MCF 10A (cell line): ENCODE measurements around the gene SMARCD1. TPM values are rescaled to one million over a fixed set of nuclear protein-coding genes. Genes with fewer than 3 reads are reported as not detected.

Experiments
- BruUV-seq: library from RNA; stranded (reverse); fragments of 400-500 nt; replicated peaks from 2 replicates; lab custom pipeline; 2021; lab: Mats Ljungman, UMichigan
- CTCF ChIA-PET: fragments of 300-600 bp; sonication (Branson Sonifier 250); formaldehyde crosslinking; extraction: SDS; loops from one replicate; lab custom pipeline; 2021; ENCODE audit warnings: antibody characterized with exemption, inconsistent platforms; lab: Yijun Ruan, JAX
- POLR2A ChIA-PET: fragments of 300-600, 350-650 bp; sonication (Branson Sonifier 250); formaldehyde crosslinking; extraction: SDS; loops from one replicate; lab custom pipeline; 2020; ENCODE audit warnings: antibody characterized with exemption, inconsistent platforms; lab: Yijun Ruan, JAX
- DNase-seq: peaks from one replicate; pipeline ENCODE4 v3.0.0-alpha.2; 2018; ENCODE audit not compliant: unreplicated experiment
- H3K27ac Mint-ChIP-seq: one replicate; pipeline ENCODE4 v1.8.0; 2022; ENCODE audit warnings: mild to moderate bottlenecking, low read depth, mixed read lengths; ENCODE audit not compliant: unreplicated experiment
- H3K27me3 Mint-ChIP-seq: one replicate; pipeline ENCODE4 v1.8.0; 2022; ENCODE audit warnings: mixed read lengths; ENCODE audit not compliant: insufficient read depth, unreplicated experiment
- H3K36me3 Mint-ChIP-seq: one replicate; pipeline ENCODE4 v1.8.0; 2022; ENCODE audit warnings: mild to moderate bottlenecking, moderate library complexity, mixed read lengths; ENCODE audit not compliant: insufficient read depth, unreplicated experiment
- H3K4me1 Mint-ChIP-seq: one replicate; pipeline ENCODE4 v1.8.0; 2022; ENCODE audit warnings: mixed read lengths; ENCODE audit not compliant: insufficient read depth, unreplicated experiment
- H3K4me3 Mint-ChIP-seq: one replicate; pipeline ENCODE4 v1.8.0; 2022; ENCODE audit warnings: mild to moderate bottlenecking, moderate library complexity, mixed read lengths; ENCODE audit not compliant: unreplicated experiment
- H3K9me3 Mint-ChIP-seq: one replicate; pipeline ENCODE4 v1.8.0; 2022; ENCODE audit warnings: mixed read lengths; ENCODE audit not compliant: unreplicated experiment
- intact Hi-C: fragments of 100-400 bp; cut with micrococcal nuclease; formaldehyde crosslinking; loops from 2 replicates; pipeline ENCODE4 v1.14.1; 2022
- total RNA-seq: library from RNA; stranded (reverse); gene quantifications from 2 replicates; pipeline ENCODE4 v1.2.3, GENCODE V29; 2022
- TF ChIP-seq, protein P1 (sequence below): fragments of 200-600 bp; IDR thresholded peaks from one replicate; pipeline ENCODE4 v1.8.0; 2022; ENCODE audit warnings: antibody characterized with exemption, mild to moderate bottlenecking; ENCODE audit not compliant: unreplicated experiment

Gene SMARCD1
- total RNA-seq, 1 experiment from 2014 or later: 58.7 TPM

DNA sequence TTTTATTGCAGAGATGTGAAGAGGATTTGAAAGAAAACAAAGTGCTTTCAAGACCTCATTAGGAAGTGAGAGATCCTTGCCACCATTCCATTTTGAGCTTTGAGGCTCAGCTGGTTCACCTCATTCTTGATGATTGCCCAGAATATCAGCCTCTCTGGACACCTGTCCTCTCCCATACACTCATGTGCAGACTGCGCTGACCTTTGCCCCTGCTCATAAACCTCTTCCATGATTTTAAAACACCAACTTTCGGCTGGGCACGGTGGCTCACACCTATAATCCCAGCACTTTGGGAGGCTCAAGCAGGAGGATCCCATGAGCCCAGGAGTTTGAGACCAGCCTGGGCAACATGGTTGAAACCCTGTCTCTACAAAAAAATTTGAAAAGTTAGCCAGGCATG, 35.8 kb downstream of the SMARCD1 start:
- no TSS peak for BruUV-seq
- no peak overlapping the region for H3K27ac Mint-ChIP-seq

DNA sequence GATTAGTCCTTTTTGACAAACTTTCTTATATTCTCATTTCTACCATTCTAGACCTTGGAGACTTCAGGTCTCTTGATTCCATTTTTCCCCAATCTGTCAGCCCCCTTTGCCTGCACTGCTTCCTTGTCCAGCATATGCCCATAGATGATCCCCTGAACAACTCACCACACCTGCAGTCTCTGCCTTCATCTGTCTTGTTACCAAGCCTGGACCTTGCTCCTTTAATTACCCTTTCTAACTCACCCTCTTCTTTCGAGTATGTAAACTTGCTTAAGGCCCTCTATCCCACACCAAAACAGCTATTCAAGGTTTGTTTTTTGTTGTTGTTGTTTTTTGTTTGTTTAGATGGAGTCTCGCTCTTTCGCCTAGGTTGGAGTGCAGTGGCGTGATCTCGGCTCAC, 36.5 kb downstream of the SMARCD1 start:
- Mint-ChIP-seq H3K36me3 (peaks cover 70% of the 10 kb centered on the region), H3K4me1 (no peaks in the 10 kb centered on the region), H3K4me3 (no peak overlapping the region), H3K27me3 (no peaks in the 10 kb centered on the region), H3K27ac (no peak overlapping the region), H3K9me3 (no peaks in the 10 kb centered on the region)
- DNase-seq: no peak
- intact Hi-C loops: no loop called here
- ChIA-PET POLR2A (interaction anchor here (0.6 to 1.1 kb wide), 4 partner anchors 9 to 351 kb away, joined by 3 to 6 read pairs (median 4); no protein-coding TSS in a partner anchor), CTCF (interaction anchor here (1.4 to 7.0 kb wide), 3 partner anchors 10 to 54 kb away, joined by 5 to 43 read pairs (median 18); partner anchors contain the start of gene COX14)
- TF ChIP-seq, protein P1, sequence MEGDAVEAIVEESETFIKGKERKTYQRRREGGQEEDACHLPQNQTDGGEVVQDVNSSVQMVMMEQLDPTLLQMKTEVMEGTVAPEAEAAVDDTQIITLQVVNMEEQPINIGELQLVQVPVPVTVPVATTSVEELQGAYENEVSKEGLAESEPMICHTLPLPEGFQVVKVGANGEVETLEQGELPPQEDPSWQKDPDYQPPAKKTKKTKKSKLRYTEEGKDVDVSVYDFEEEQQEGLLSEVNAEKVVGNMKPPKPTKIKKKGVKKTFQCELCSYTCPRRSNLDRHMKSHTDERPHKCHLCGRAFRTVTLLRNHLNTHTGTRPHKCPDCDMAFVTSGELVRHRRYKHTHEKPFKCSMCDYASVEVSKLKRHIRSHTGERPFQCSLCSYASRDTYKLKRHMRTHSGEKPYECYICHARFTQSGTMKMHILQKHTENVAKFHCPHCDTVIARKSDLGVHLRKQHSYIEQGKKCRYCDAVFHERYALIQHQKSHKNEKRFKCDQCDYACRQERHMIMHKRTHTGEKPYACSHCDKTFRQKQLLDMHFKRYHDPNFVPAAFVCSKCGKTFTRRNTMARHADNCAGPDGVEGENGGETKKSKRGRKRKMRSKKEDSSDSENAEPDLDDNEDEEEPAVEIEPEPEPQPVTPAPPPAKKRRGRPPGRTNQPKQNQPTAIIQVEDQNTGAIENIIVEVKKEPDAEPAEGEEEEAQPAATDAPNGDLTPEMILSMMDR: no peak
- BruUV-seq: no TSS peak

More for the DNA sequence above, 35.8 kb downstream of the SMARCD1 start:
- Mint-ChIP-seq H3K4me1 (no peaks in the 10 kb centered on the region), H3K36me3 (peaks cover 65% of the 10 kb centered on the region), H3K27me3 (no peaks in the 10 kb centered on the region), H3K9me3 (no peaks in the 10 kb centered on the region), H3K4me3 (no peak overlapping the region)
- intact Hi-C loops: no loop called here
- DNase-seq: no peak
- POLR2A ChIA-PET: interaction anchor here (1.1 to 1.5 kb wide), 2 partner anchors 8 to 18 kb away, joined by 3 to 7 read pairs; no protein-coding TSS in a partner anchor
- TF ChIP-seq, protein P1: no peak
- CTCF ChIA-PET: interaction anchor here (1.1 to 2.8 kb wide), 3 partner anchors 10 to 44 kb away, joined by 3 to 18 read pairs (median 9); partner anchors contain the start of gene COX14

DNA sequence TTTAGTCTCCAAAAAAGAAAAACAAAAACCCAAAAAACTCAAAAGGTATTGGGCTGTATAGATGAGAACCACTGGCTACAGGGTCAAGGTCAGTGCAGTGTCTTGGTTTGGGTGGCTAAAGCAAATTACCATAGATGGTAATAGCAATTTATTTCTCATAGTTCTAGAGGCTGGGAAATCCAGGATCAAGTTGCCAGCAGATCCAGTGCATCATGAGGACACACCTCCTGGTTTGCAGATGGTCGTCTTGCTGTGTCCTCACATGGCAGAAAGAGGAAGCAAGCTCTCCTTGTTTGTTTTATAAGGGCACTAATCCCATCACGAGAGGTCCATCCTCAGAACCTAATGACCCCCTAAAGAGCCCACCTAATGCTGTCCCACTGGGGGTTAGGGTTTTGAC, 38.1 kb downstream of the SMARCD1 start:
- Mint-ChIP-seq H3K27me3 (no peaks in the 10 kb centered on the region), H3K4me3 (no peak overlapping the region), H3K4me1 (no peaks in the 10 kb centered on the region), H3K9me3 (no peaks in the 10 kb centered on the region), H3K27ac (no peak overlapping the region), H3K36me3 (peaks cover 68% of the 10 kb centered on the region)
- CTCF ChIA-PET: interaction anchor here (1.3 to 7.0 kb wide), 2 partner anchors 9 to 12 kb away, joined by 5 to 43 read pairs; partner anchors contain the start of gene COX14
- BruUV-seq: no TSS peak
- TF ChIP-seq, protein P1: no peak
- intact Hi-C loops: no loop called here
- POLR2A ChIA-PET: interaction anchor here (0.6 to 4.4 kb wide), 4 partner anchors 11 to 41 kb away, joined by 3 to 23 read pairs (median 3); partner anchors contain the start of gene COX14
- DNase-seq: no peak

DNA sequence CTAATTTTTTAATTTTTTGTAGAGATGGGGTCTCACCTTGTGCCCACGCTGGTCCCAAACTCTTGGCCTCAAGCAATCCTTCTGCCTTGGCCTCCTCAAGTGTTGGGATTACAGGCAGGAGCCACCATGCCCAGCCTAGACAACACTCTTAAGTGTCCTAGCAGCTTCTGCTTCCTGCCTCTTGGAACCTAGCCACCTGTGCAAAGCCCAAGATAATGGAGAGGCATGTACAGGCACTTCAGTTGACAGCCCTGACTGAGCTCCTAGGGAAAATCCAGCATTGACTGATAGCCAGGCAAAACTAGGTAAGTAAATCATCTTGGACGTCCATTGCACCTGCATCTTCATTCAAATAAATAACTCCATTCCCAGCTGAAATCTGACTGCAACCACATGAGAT, 42.4 kb downstream of the SMARCD1 start:
- ChIA-PET CTCF (interaction anchor here (1.1 to 7.0 kb wide), 3 partner anchors 16 to 38 kb away, joined by 3 to 43 read pairs (median 4); partner anchors contain the start of gene COX14), POLR2A (interaction anchor here (0.6 to 0.9 kb wide), 3 partner anchors 15 to 386 kb away, joined by 3 to 8 read pairs (median 3); partner anchors contain the start of genes COX14 and TMBIM6)
- no peak overlapping the region for H3K27ac Mint-ChIP-seq
- peaks cover 84% of the 10 kb centered on the region for H3K36me3 Mint-ChIP-seq
- peaks cover under 1% of the 10 kb centered on the region for H3K4me1 Mint-ChIP-seq
- H3K27me3 Mint-ChIP-seq: no peaks in the 10 kb centered on the region
- no peak for DNase-seq
- intact Hi-C loops: no loop called here
- BruUV-seq: no TSS peak
- H3K9me3 Mint-ChIP-seq: no peaks in the 10 kb centered on the region
- TF ChIP-seq, protein P1: no peak
- no peak overlapping the region for H3K4me3 Mint-ChIP-seq
